ENCODE results near the gene BCL11A.

DNA sequence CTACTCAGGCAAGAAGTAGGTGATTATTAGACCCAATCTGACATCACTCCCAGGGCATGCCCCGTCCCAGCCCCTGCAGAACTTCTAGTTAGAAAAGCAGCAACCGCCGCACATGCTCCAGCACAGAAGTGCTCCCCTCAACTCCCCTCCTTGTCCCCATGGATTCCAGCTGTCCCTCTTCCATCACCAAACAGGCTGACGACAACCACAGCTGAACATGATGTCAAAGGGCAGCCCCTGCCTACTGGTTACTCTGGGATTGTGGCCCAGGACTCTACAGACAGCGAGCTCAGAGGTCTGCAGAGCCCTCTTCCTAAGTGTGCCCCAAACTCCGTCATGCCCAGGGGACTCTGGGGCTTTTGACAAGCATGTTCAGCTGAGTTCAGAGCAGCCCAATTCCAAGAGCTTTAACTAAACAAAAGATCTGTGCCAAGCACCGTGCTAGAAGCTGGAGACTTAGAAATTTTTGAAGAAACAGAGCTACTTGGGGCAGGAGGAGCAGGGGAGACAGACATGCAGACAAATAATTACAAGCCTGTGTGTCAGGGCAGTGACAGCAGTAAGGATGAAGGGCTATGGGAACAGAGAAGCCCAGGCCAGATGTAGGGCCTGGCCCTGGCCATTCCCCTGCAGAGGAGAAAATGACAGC is 148.1 kb downstream of the BCL11A start:
- no peak for TF ChIP-seq POLR2A (IDR thresholded peaks at IDR 0.05; ENCODE audit: low read length)
- no peak for TF ChIP-seq GATA1 (IDR thresholded peaks at IDR 0.05; ENCODE audit: low read depth, low read length)

All from erythroblast (primary cell).